Suppressor macrophage treated with lipopolysaccharide for 1 hour (primary cell): ENCODE results near the gene UBE2U.

Source experiments
- DNase-seq, 3 donors: peaks; one replicate each; pipeline ENCODE4 v3.0.0-alpha.2; 2020 to 2022

UBE2U gene

GRCh38 chr1:64295561-64295960, 92.1 kb downstream of the UBE2U start:
- no peak for DNase-seq

- no peak for DNase-seq
Measured at GRCh38 chr1:64296459-64296858, 93.0 kb downstream of the UBE2U start.

- no peak for DNase-seq
Measured at GRCh38 chr1:64302194-64302593, 98.8 kb downstream of the UBE2U start.

- DNase-seq: no peak
Measured at GRCh38 chr1:64302971-64303370, 99.5 kb downstream of the UBE2U start.

- no peak for DNase-seq
Measured at GRCh38 chr1:64304823-64305222, 101.4 kb downstream of the UBE2U start.

GRCh38 chr1:64308866-64309265, 105.4 kb downstream of the UBE2U start:
- DNase-seq: no peak

- no peak for DNase-seq
Measured at GRCh38 chr1:64309431-64309831, 106.0 kb downstream of the UBE2U start.

- no peak for DNase-seq
Measured at GRCh38 chr1:64310760-64311159, 107.3 kb downstream of the UBE2U start.

GRCh38 chr1:64312431-64312830, 109.0 kb downstream of the UBE2U start:
- DNase-seq: no peak

- no peak for DNase-seq
Measured at GRCh38 chr1:64315402-64315801, 112.0 kb downstream of the UBE2U start.
